ENCODE results near the gene FCSK. TPM values are rescaled to one million over a fixed set of nuclear protein-coding genes. Genes with fewer than 3 reads are reported as not detected.
"Not testable (repeated sequence)": the region's sequence is repeated elsewhere in the genome, so short reads cannot be mapped to it uniquely, and the experiment has no call there.

FCSK gene
- total RNA-seq, 6 experiments from 2014 or later, result 5.1 to 7.1 (median 6.1) TPM

- Mint-ChIP-seq H3K36me3 (ENCODE audit: low read depth) (no peaks in the 10 kb centered on the region), H3K27ac (no peak overlapping the region), H3K4me1 (ENCODE audit: low read depth) (no peaks in the 10 kb centered on the region), H3K27me3 (ENCODE audit: insufficient read depth) (peaks cover 2% of the 10 kb centered on the region; the same call in 1 of the 2 replicates), H3K9me3 (no peaks in the 10 kb centered on the region), H3K4me3 (no peak overlapping the region)
- no peak for TF ChIP-seq CTCF (IDR thresholded peaks at IDR 0.05)
- no peak for DNase-seq
Observed at GRCh38 chr16:70444249-70445063, 9.9 kb upstream of the FCSK start.

GRCh38 chr16:70448075-70448474 is 6.3 kb upstream of the FCSK start:
- Mint-ChIP-seq H3K36me3 (ENCODE audit: low read depth) (no peaks in the 10 kb centered on the region), H3K4me3 (no peak overlapping the region), H3K9me3 (no peaks in the 10 kb centered on the region), H3K27ac (no peak overlapping the region), H3K4me1 (ENCODE audit: low read depth) (no peaks in the 10 kb centered on the region), H3K27me3 (ENCODE audit: insufficient read depth) (peaks cover 2% of the 10 kb centered on the region; the same call in 1 of the 2 replicates)
- TF ChIP-seq CTCF (IDR thresholded peaks at IDR 0.05), result no peak
- no peak for DNase-seq

GRCh38 chr16:70450142-70451003 is 4.0 kb upstream of the FCSK start:
- not testable (repeated sequence) for H3K27me3 Mint-ChIP-seq (ENCODE audit: insufficient read depth); H3K9me3 Mint-ChIP-seq; DNase-seq; H3K4me3 Mint-ChIP-seq; H3K36me3 Mint-ChIP-seq (ENCODE audit: low read depth); H3K27ac Mint-ChIP-seq
- H3K4me1 Mint-ChIP-seq (ENCODE audit: low read depth), result peaks cover 12% of the 10 kb centered on the region

- peaks cover 12% of the 10 kb centered on the region for H3K4me1 Mint-ChIP-seq (ENCODE audit: low read depth)
- not testable (repeated sequence) for H3K36me3 Mint-ChIP-seq (ENCODE audit: low read depth); H3K4me3 Mint-ChIP-seq; H3K27me3 Mint-ChIP-seq (ENCODE audit: insufficient read depth); H3K9me3 Mint-ChIP-seq; DNase-seq; H3K27ac Mint-ChIP-seq
Observed at GRCh38 chr16:70451004-70451340, 3.4 kb upstream of the FCSK start.

- H3K9me3 Mint-ChIP-seq, result no peaks in the 10 kb centered on the region
- peak overlapping the region; percentile 91 for H3K27ac Mint-ChIP-seq
- peaks cover 12% of the 10 kb centered on the region for H3K4me1 Mint-ChIP-seq (ENCODE audit: low read depth)
- TF ChIP-seq CTCF (IDR thresholded peaks at IDR 0.05), result no peak
- H3K27me3 Mint-ChIP-seq (ENCODE audit: insufficient read depth), result no peaks in the 10 kb centered on the region; the same call in 1 of the 2 replicates
- peak overlapping the region; percentile 94 for H3K4me3 Mint-ChIP-seq
- DNase-seq, result no peak
- H3K36me3 Mint-ChIP-seq (ENCODE audit: low read depth), result no peaks in the 10 kb centered on the region
Observed at GRCh38 chr16:70453117-70453891, 1.1 kb upstream of the FCSK start.

GRCh38 chr16:70453892-70454221 is 538 bp upstream of the FCSK start:
- H3K36me3 Mint-ChIP-seq (ENCODE audit: low read depth), result no peaks in the 10 kb centered on the region
- peaks cover 12% of the 10 kb centered on the region for H3K4me1 Mint-ChIP-seq (ENCODE audit: low read depth)
- no peaks in the 10 kb centered on the region for H3K9me3 Mint-ChIP-seq
- no peak for DNase-seq
- TF ChIP-seq CTCF (IDR thresholded peaks at IDR 0.05), result no peak
- H3K27me3 Mint-ChIP-seq (ENCODE audit: insufficient read depth), result no peaks in the 10 kb centered on the region; the same call in 1 of the 2 replicates
- peak overlapping the region; percentile 91 for H3K27ac Mint-ChIP-seq
- H3K4me3 Mint-ChIP-seq, result peak overlapping the region; percentile 94
